Osteocyte (in vitro differentiated cells): ENCODE measurements around the gene SIGLEC14. TPM values are rescaled to one million over a fixed set of nuclear protein-coding genes. Genes with fewer than 3 reads are reported as not detected.
A peak's percentile ranks its signal among the peaks of the same experiment; 100 is the strongest.

Source experiments
- DNase-seq: peaks from one replicate; pipeline ENCODE4 v3.0.0; 2021; ENCODE audit warnings: mixed read lengths; ENCODE audit not compliant: unreplicated experiment; ENCODE audit errors: extremely low spot score
- H3K27ac Mint-ChIP-seq: one replicate; pipeline ENCODE4 v1.8.0; 2021; ENCODE audit warnings: mild to moderate bottlenecking, mixed read lengths; ENCODE audit not compliant: unreplicated experiment
- H3K27me3 Mint-ChIP-seq: one replicate; pipeline ENCODE4 v1.8.0; 2021; ENCODE audit warnings: mixed read lengths; ENCODE audit not compliant: unreplicated experiment
- H3K36me3 Mint-ChIP-seq: one replicate; pipeline ENCODE4 v1.8.0; 2021; ENCODE audit warnings: mixed read lengths; ENCODE audit not compliant: unreplicated experiment
- H3K4me1 Mint-ChIP-seq: one replicate; pipeline ENCODE4 v1.8.0; 2021; ENCODE audit warnings: mixed read lengths; ENCODE audit not compliant: unreplicated experiment
- H3K4me3 Mint-ChIP-seq: one replicate; pipeline ENCODE4 v1.8.0; 2021; ENCODE audit warnings: mild to moderate bottlenecking, moderate library complexity, mixed read lengths; ENCODE audit not compliant: unreplicated experiment
- H3K9me3 Mint-ChIP-seq: one replicate; pipeline ENCODE4 v1.8.0; 2021; ENCODE audit warnings: mixed read lengths; ENCODE audit not compliant: unreplicated experiment
- CTCF ChIP-seq: fragments of 200-600 bp; sonication (generic); IDR thresholded peaks from 2 replicates; pipeline ENCODE4 v1.5.0; 2021; ENCODE audit warnings: antibody characterized with exemption, mild to moderate bottlenecking, moderate library complexity
- total RNA-seq: library from RNA; stranded (reverse); gene quantifications from 2 replicates; pipeline ENCODE4 v1.2.1, GENCODE V29; 2021

The SIGLEC14 gene
- total RNA-seq, 1 donor from 2014 or later = not detected

- H3K4me1 Mint-ChIP-seq = no peaks in the 10 kb centered on the region
- no peak overlapping the region for H3K27ac Mint-ChIP-seq
- no peaks in the 10 kb centered on the region for H3K36me3 Mint-ChIP-seq
- DNase-seq = peak; percentile 83
- no peak overlapping the region for H3K4me3 Mint-ChIP-seq
- peaks cover 9% of the 10 kb centered on the region for H3K9me3 Mint-ChIP-seq
- no peak for TF ChIP-seq CTCF
- H3K27me3 Mint-ChIP-seq = no peaks in the 10 kb centered on the region
These were observed 45.6 kb downstream of the SIGLEC14 start for GRCh38 chr19:51600940-51601580.

- TF ChIP-seq CTCF = no peak
- H3K36me3 Mint-ChIP-seq = no peaks in the 10 kb centered on the region
- H3K27me3 Mint-ChIP-seq = no peaks in the 10 kb centered on the region
- H3K4me1 Mint-ChIP-seq = peaks cover 10% of the 10 kb centered on the region
- H3K27ac Mint-ChIP-seq = no peak overlapping the region
- peaks cover 5% of the 10 kb centered on the region for H3K9me3 Mint-ChIP-seq
- DNase-seq = peak; percentile 56
- H3K4me3 Mint-ChIP-seq = no peak overlapping the region
These were observed 47.5 kb downstream of the SIGLEC14 start for GRCh38 chr19:51599084-51599483.

- DNase-seq = peak; percentile 83
- peaks cover 17% of the 10 kb centered on the region for H3K4me1 Mint-ChIP-seq
These were observed 48.3 kb downstream of the SIGLEC14 start for GRCh38 chr19:51598159-51598915.

GRCh38 chr19:51595190-51596175 lies 51.1 kb downstream of the SIGLEC14 start:
- peak overlapping the region; percentile 90 for H3K4me3 Mint-ChIP-seq
- no peaks in the 10 kb centered on the region for H3K36me3 Mint-ChIP-seq
- peak; percentile 68 for DNase-seq
- H3K27ac Mint-ChIP-seq = peak overlapping the region; percentile 90
- H3K4me1 Mint-ChIP-seq = peaks cover 22% of the 10 kb centered on the region
- peaks cover 8% of the 10 kb centered on the region for H3K9me3 Mint-ChIP-seq
- no peak for TF ChIP-seq CTCF
- H3K27me3 Mint-ChIP-seq = no peaks in the 10 kb centered on the region

More at GRCh38 chr19:51598159-51598915, 48.3 kb downstream of the SIGLEC14 start:
- no peak for TF ChIP-seq CTCF
- H3K9me3 Mint-ChIP-seq = peaks cover 5% of the 10 kb centered on the region
- H3K36me3 Mint-ChIP-seq = no peaks in the 10 kb centered on the region
- H3K27ac Mint-ChIP-seq = no peak overlapping the region
- no peak overlapping the region for H3K4me3 Mint-ChIP-seq
- no peaks in the 10 kb centered on the region for H3K27me3 Mint-ChIP-seq
